ENCODE measurements around the gene PEAK1. TPM values are rescaled to one million over a fixed set of nuclear protein-coding genes. Genes with fewer than 3 reads are reported as not detected.

Gene PEAK1
- total RNA-seq, 4 donors from 2014 or later = 31.0 to 49.3 (median 35.0) TPM

DNA sequence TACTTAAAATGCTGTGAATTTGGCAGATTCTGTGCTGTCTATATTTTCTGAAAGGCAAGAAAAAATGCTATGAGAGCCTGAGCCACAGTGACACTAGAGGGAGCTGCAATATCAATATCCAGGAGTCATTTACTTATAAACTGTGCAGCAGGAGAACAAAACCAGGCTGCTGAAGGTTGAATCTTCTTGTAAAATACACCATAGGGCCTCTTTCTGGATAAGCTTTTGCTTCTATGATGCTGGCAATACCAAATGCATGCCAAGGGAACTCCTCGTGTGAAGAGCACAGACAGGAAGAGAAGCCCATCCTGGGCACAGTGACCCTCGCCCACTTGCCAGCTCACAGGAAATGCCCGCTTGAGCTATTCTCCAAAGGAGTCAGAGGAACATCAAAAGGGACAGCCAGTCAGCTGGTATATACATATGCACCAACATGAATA, 301.0 kb downstream of the PEAK1 start:
- TF ChIP-seq, protein P1, sequence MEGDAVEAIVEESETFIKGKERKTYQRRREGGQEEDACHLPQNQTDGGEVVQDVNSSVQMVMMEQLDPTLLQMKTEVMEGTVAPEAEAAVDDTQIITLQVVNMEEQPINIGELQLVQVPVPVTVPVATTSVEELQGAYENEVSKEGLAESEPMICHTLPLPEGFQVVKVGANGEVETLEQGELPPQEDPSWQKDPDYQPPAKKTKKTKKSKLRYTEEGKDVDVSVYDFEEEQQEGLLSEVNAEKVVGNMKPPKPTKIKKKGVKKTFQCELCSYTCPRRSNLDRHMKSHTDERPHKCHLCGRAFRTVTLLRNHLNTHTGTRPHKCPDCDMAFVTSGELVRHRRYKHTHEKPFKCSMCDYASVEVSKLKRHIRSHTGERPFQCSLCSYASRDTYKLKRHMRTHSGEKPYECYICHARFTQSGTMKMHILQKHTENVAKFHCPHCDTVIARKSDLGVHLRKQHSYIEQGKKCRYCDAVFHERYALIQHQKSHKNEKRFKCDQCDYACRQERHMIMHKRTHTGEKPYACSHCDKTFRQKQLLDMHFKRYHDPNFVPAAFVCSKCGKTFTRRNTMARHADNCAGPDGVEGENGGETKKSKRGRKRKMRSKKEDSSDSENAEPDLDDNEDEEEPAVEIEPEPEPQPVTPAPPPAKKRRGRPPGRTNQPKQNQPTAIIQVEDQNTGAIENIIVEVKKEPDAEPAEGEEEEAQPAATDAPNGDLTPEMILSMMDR (IDR thresholded peaks at IDR 0.05) = peak; percentile 34 to 81 (median 61)
- TF ChIP-seq POLR2A (IDR thresholded peaks at IDR 0.05) = no peak
- peaks cover 5 to 6% of the 10 kb centered on the region in 2 donors for H3K4me1 ChIP-seq
- H3K27ac ChIP-seq = no peak overlapping the region

DNA sequence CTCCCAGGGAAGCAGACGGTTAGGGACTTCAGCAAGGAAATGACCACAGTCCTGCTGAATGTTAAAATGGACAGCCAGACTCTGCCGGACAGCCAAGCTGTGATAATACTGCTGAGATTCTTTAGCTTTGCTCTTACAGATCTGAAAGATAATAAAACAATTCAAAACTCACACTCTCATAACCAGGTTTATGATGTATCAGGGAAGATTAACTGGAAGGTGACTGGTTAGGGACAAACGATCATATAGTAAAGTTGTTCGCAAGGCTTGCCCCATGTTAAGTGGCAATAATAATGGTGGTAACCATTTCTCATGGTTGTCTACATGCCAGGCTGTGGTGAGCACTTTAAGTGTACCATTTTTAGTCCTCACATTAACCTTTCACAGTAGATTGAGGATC, 304.7 kb downstream of the PEAK1 start:
- 94 to 98% methylated on average over 4 of the region's 4 CpGs for WGBS, 2 donors

More for the DNA sequence above, 301.0 kb downstream of the PEAK1 start:
- Histone ChIP-seq H3K4me3 (replicated peaks in 1 of 3) (no peak overlapping the region), H3K27me3 (no peaks in the 10 kb centered on the region), H3K9me3 (no peaks in the 10 kb centered on the region), H3K36me3 (no peaks in the 10 kb centered on the region)
- WGBS, 2 donors = 56 to 71% methylated on average over 3 of the region's 3 CpGs
- intact Hi-C loops (cut with DNase I) = loop anchor here (5.0 kb wide), 3 partner anchors 378 to 513 kb away; partner anchors contain the start of gene LINGO1
- peak; percentile 42 to 52 for DNase-seq

DNA sequence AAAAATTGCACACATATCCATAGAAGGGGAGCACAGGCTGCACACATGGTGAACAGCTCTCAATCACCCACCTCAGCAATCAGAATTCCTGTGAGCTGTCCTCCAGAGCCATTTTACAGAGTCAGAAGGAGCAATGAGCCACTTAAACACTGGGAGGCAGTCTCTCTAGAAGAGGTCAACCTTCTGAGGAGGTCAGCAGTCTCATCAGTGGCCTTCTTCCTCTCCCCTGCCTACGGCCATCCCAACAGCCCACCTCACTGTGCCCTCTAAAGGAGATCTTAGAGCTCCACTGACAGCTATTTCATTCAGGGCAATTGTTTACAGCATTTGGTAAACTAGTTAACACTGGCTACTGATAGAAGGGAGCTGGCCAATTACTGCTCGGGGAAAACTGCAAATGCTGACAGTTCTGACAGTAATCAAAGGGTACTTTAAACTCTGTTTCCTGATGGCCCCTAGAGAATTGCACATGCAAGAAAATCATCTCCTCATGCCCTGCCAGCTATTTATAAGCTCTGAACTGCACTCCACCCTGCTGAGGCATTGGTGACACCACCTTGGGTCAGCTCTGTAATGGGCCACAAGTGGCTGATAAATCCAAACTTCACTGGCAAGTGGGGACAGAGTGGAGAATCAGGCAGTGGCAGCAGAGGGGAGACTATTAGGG, 306.9 kb downstream of the PEAK1 start:
- H3K27me3 ChIP-seq = no peaks in the 10 kb centered on the region
- no peak for TF ChIP-seq POLR2A (IDR thresholded peaks at IDR 0.05)
- TF ChIP-seq, protein P1 (IDR thresholded peaks at IDR 0.05) = no peak
- peaks cover 0 to 2% of the 10 kb centered on the region in 2 donors for H3K4me1 ChIP-seq
- no peaks in the 10 kb centered on the region for H3K36me3 ChIP-seq
- H3K27ac ChIP-seq = no peak overlapping the region
- intact Hi-C loops (cut with DNase I) = no loop called here
- no peak for DNase-seq
- no peaks in the 10 kb centered on the region for H3K9me3 ChIP-seq
- H3K4me3 ChIP-seq (replicated peaks in 1 of 3) = no peak overlapping the region
- WGBS, 2 donors = 93 to 98% methylated on average over 2 of the region's 2 CpGs

More for the DNA sequence above, 304.7 kb downstream of the PEAK1 start:
- Histone ChIP-seq H3K27ac (no peak overlapping the region), H3K36me3 (no peaks in the 10 kb centered on the region), H3K4me1 (peaks cover 5 to 6% of the 10 kb centered on the region in 2 donors), H3K9me3 (no peaks in the 10 kb centered on the region), H3K27me3 (no peaks in the 10 kb centered on the region), H3K4me3 (replicated peaks in 1 of 3) (no peak overlapping the region)
- no peak for DNase-seq
- intact Hi-C loops (cut with DNase I) = loop anchor here (5.0 kb wide), 3 partner anchors 382 to 517 kb away; partner anchors contain the start of gene LINGO1
- TF ChIP-seq, protein P1 (IDR thresholded peaks at IDR 0.05) = no peak
- no peak for TF ChIP-seq POLR2A (IDR thresholded peaks at IDR 0.05)

DNA sequence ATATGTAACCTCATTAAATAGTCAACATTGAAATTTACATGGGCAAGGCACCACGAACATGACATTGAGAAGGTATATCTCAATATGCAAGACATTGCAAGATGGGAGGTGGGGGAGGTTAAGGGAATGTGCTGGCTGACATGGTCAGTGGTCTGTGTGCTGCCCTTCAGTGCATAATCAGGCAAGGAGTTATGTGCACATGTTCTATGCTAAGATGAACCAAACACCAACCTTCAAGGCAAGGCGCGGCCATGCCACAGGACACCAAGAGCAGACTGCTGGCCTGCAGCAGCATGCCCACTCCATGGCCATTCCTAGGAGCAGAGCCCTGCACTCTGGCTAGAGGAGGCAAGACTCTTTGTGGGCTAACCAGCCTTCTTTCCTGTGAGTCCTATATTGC, 308.1 kb downstream of the PEAK1 start:
- Histone ChIP-seq H3K36me3 (no peaks in the 10 kb centered on the region), H3K4me1 (peaks cover 8 to 12% of the 10 kb centered on the region in 2 donors), H3K27ac (no peak overlapping the region), H3K9me3 (no peaks in the 10 kb centered on the region), H3K27me3 (no peaks in the 10 kb centered on the region), H3K4me3 (replicated peaks in 1 of 3) (no peak overlapping the region)
- DNase-seq = no peak
- 79 to 96% methylated on average over 3 of the region's 3 CpGs for WGBS, 2 donors
- intact Hi-C loops (cut with DNase I) = no loop called here
- no peak for TF ChIP-seq POLR2A (IDR thresholded peaks at IDR 0.05)
- TF ChIP-seq, protein P1 (IDR thresholded peaks at IDR 0.05) = no peak
